OCI-M2 (cell line): ENCODE data around the gene SLCO4A1.

ENCODE experiments used
- DNase-seq: peaks from one replicate; lab custom pipeline; 2025; ENCODE audit not compliant: unreplicated experiment; lab: John Stamatoyannopoulos, UW

The SLCO4A1 gene

DNA sequence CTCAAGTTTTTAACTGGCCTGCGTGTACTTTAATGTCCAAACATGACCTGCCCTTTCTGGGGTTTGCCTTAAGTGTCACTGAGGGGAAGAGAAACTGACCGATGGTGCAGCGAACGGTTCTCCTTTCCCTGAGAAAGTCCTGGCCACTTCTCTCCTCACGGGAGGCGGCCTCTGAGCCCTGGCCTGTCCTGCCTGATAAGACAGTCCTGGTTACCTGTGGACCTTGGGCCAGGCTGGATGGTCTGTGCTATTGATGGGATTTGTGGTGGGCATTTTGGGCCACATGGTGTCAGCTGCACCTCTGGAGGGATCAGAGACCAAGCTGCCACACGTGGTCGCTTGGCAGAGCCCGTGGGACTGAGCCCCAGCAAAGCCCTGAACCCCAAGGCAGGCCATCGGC, 54.7 kb downstream of the SLCO4A1 start:
- no peak for DNase-seq

GRCh38 chr20:62697468-62697912, 55.2 kb downstream of the SLCO4A1 start:
- DNase-seq: no peak

DNA sequence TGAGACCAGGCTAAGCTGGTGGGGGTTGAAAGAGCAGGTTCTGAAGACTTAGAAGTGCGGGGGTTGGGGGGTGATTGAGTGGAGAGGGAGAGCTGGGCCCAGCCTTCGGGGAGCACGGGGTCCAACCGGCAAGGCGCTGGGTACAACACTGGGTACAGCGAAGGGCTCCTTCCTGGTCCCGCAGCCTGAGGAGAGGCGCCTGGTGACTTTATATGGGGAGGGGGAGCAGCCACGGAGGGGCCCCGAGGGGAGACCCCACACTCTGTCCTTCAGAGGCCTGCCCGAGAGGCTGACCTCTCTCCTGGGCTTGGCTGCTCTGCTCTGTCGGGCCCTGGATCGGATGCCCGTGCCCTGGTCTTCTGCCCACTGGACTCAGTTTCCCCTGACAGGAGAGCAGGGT, 55.9 kb downstream of the SLCO4A1 start:
- DNase-seq: no peak

- no peak for DNase-seq
Measured at GRCh38 chr20:62699296-62699695, 57.0 kb downstream of the SLCO4A1 start.

DNA sequence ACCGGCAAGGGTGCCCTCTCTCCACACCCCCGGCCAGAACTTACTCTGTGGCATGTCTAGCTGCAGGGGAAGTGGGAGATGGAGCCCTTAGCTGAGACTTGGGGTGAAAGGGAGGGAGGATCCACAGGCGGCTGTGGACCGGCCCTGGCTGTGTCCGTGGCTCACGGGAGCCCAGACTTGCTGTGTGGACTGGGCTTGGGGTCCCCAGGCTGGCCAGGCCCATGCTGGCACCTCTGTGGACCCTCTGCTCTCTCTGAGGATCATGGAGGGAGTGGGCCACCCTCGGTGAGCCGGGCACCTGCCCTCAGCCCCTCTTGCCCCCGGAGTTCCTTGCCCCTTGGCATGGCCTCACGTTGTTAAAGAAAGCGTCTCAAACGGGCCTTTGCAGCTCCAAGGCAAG, 57.4 kb downstream of the SLCO4A1 start:
- DNase-seq: no peak

DNA sequence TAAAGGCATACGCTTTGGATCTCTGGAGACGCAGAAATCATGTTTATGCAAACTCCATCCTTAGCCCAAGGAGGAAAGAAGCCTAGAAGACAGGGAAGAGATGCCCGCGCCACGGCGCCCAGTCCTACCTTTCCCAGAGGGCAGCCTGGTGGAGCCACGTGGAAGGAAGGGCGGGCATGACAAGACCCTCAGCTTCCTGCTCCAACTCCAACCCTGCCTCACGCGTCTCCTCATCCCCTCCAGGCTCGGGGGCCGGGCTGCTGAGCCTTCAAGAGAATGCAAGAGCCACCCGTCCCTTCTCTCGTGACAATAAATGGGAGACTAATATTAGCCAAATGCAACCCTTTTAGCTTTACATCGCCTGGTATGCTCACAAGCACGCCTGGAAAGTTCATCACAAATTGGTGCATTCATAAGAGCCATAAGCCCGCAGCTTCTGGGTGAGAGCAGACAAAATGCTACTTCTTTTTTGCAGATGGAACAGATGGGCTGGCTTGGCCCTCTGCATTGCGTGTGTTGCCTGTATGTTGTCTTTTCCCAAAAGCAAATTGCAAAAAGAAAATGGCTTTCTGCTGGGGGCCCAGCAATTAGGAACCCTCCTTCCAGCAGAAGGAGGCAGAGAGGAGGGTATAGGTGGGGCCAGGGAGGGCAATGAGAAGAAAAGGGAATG, 58.1 kb downstream of the SLCO4A1 start:
- DNase-seq: no peak

DNA sequence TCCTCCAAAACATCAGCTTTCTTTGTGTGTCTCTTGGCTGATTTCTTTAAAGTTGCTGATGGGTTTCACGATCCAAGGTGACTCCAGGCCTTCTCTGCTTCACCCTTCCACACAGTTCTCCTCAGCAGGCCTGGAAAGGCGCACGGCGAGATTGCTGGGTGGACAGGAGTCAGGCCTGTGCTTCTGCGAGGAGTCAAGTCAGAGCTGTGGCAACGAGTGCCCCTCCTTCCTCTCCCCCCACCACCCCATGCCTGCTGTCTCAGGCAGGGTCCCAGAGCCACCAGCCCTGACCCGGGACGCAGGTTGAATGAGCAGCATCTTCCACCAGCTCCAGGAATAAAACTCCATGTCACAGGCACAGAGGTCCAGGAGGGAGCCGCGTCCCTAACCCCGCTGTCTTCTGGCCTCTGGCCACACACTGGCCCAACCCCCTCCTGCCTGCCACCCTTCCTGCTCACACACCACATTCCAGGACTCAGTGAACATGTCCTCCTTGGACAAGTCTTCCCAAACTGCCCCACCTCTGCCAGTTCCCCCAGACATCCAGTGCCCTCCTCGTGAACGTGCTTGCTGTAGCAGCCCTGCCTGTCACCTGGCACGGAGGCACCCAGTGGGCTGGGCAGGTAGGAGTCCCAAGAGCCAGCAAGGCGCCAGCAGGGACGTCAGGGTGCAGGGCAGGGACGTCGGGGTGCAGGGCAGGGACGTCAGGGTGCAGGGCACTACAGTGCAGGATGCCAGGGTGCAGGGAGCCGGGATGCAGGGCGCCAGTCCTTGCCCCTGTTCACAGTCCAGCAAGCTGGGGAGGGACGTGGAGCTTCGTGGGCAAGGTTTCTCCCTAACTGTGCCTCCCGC, 59.1 kb downstream of the SLCO4A1 start:
- DNase-seq: no peak

DNA sequence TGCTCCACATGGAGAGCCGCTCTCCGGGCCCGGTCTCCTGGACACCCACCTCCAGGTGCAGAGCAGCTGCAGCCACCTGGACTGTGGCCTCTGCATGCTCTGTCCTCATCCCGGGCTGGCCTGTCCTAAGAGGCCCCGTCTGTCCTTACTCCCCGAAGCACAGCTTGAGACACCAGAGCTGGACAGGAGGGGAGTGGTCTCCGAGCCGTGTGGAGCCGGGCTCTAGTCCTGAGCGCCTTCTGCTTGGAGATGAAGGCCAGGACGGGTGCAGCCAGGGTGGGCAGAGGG, 59.7 kb downstream of the SLCO4A1 start:
- no peak for DNase-seq

GRCh38 chr20:62702895-62703852, 60.9 kb downstream of the SLCO4A1 start:
- DNase-seq: no peak

DNA sequence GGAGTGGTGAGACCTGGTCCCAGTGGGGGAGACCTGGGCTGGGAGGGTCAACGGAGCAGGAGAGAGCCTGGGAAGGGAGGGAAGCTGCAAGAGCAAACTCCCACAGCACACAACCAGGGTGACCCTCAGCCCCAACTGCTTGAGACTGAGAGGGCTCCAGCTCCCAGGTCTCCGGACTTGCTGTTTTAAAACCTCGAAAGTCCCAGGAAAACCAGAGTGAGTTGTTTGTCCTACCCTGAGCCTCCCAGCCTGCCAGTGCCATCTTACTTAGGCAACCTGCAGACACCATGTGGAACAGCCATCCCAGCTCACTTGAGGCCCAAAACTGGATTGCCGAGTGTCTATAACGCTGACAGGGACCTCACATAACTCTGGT, 61.5 kb downstream of the SLCO4A1 start:
- no peak for DNase-seq

DNA sequence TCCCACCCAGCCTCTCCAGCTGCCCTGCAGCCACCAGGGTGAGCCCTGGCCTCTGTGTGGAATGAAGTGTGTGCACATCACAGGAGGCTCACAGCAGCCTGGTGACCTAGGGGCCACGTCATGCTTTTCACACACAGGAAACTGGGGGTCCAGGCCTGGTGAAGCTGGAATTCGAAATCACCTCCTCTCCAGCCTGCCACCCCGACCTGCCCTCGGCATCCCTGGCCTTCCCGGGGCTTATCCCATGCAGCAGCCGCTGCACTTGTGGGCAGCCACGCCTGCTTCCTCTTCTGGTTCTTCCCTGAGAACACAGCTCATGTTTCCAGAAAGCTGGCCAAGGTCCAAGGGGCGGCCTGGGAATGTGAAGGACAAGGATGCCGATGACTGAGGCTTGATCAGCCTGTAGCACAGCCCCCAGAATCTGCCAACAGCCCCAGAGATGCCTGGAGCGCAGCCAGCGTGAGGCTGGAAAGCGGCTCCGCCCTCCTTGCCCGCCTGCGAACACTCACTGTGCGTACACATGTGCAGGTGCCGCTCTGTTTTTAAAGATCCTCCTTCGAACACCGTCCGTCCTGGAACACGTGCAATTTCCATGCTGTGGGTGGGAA, 62.1 kb downstream of the SLCO4A1 start:
- DNase-seq: no peak

GRCh38 chr20:62705627-62706026, 63.3 kb downstream of the SLCO4A1 start:
- no peak for DNase-seq

DNA sequence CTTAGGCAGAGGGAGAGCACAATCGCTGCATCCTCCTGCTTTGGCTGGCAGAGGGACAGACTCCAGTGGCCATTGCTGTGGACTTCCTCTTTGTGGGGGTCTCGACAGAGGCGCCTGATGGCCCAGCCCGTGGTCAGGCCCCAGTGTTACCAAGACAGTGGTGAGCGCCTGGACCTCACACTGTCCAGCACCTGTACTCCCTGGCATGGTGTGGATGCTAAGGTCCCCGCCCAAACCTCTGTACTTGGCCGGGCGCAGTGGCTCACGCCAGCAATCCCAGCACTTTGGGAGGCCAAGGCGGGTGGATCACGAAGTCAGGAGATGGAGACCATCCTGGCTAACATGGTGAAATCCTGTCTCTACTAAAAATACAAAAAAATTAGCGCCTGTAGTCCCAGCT, 64.0 kb downstream of the SLCO4A1 start:
- DNase-seq: no peak

GRCh38 chr20:62706857-62707256, 64.6 kb downstream of the SLCO4A1 start:
- DNase-seq: no peak

DNA sequence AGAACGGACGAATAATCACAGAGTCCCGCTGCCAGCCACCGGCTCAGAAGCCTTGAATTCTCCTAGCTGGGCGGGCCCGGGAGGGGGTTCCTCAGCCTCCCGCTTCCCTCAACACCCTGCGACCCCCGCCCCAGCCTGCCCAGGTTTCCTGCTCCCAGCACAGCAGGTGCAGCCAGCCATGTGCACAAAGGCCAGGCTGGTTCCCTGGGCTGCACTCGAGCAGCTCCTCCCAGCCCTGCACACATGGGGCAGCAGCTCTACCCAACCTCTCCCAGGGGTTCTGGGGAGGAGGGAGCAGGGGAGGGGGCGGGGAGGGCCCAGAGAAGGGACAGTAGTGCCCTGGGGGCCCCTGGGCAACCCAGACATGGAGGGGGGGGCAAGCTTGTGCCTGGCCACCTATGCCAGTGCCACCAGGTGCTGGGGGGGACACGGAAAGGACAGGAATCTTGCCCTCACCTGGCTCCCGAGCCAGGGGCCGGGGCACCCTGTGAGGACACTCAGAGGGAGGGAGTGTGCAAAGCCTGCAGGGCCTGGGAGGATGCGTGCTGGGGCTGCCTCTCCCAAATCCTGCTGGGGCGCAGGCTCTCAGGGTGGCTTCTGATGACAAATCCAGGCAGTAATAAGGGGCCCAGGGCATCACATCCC, 65.1 kb downstream of the SLCO4A1 start:
- DNase-seq: no peak

DNA sequence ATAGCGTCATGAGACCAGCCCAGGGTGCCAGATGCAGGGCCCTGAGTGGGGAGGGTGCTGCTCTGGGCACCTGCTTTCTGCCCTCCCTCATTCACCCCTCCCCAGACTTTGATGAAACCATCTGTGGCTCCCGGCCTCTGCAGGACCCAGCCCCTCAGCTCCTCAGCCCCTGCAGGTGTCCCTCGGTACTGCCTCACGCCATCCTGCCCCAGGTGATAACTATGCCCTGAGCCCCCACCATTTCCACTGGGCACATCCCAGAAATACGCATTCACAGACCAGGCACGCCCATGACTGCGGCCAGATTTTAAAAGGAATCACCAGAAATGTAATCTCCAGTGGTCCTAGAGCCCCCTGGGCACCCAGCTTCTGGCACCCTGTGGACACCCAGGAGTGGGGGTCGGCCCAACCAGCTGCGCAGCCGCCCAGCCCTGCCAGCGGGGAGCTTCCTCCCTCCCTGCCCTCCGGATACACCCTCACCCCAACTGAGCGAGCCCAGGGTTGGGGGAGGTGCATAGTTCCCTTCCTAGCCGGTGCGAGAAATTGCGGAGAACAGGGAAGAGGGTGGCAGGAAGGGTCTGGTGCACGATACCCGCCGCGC, 65.7 kb downstream of the SLCO4A1 start:
- DNase-seq: no peak

GRCh38 chr20:62708591-62709536, 66.6 kb downstream of the SLCO4A1 start, which contains the start of gene NTSR1:
Gene NTSR1, plus strand, starts transcription at chr20:62708836. Its CDS starts 372 bp downstream, at chr20:62709208.
- DNase-seq: no peak

DNA sequence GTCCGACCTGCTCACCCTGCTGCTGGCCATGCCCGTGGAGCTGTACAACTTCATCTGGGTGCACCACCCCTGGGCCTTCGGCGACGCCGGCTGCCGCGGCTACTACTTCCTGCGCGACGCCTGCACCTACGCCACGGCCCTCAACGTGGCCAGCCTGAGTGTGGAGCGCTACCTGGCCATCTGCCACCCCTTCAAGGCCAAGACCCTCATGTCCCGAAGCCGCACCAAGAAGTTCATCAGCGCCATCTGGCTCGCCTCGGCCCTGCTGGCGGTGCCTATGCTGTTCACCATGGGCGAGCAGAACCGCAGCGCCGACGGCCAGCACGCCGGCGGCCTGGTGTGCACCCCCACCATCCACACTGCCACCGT, 67.2 kb downstream of the SLCO4A1 start:
- DNase-seq: no peak

DNA sequence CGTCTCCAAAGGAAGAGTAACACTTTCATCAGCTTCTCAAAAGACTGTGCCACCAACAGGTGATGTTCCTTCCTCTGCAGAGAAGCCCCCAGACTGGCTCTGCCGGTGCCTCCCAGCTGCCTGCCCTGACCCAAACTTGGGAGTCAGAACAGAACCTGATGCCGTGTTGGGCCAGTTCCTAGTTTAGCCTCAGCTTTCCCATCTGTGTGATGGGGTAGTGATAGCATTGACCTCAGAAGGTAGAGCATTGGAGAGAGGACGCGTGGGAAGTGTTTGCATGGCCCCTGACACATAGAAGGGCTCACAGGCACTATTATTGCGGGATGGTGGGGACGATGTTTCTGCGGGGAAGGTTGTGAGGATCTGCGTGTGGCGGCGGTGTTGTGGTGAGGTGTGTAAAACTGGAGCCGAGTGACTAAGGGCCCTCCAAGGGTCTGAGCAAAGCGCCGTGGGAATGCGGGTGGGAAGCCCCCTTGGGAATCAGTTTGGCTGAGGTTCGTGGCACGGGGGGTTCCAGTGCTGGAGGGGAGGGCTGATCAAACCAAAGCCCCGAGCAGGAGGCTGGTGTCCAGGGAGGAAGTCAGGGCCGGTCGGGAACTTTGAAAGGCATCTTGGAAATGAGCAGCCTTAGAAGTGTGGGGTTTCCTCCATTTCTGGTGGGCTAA, 68.0 kb downstream of the SLCO4A1 start:
- no peak for DNase-seq
